RWPE1 (cell line): Measurements from ENCODE around the gene OMA1.

Experiments
- CTCF ChIA-PET: fragments of 350-600 bp; sonication (Branson Sonifier 250); formaldehyde crosslinking; extraction: SDS; loops from one replicate; lab custom pipeline; 2021; lab: Yijun Ruan, JAX
- POLR2A ChIA-PET: fragments of 400-600 bp; formaldehyde crosslinking; extraction: SDS; loops from one replicate; lab custom pipeline; 2020; ENCODE audit warnings: antibody characterized with exemption; ENCODE audit not compliant: low non-redundant PET; lab: Yijun Ruan, JAX
- DNase-seq: peaks from one replicate; pipeline ENCODE4 v3.0.0; 2012; ENCODE audit warnings: low spot score
- H3K27ac ChIP-seq: fragments of 450-650 bp; 2 replicates; pipeline ENCODE4 v1.5.1; 2017
- CTCF ChIP-seq: fragments of 450-650 bp; conservative IDR thresholded peaks from 2 replicates; pipeline ENCODE4 v1.5.1; 2017; ENCODE audit warnings: low read depth, mild to moderate bottlenecking

Gene OMA1

GRCh38 chr1:58487002-58487401 lies 59.5 kb downstream of the OMA1 start:
- DNase-seq = no peak
- TF ChIP-seq CTCF = no peak
- no peak overlapping the region for H3K27ac ChIP-seq
- ChIA-PET POLR2A (no interaction called here), CTCF (no interaction called here)

- ChIA-PET POLR2A (no interaction called here), CTCF (no interaction called here)
- no peak for TF ChIP-seq CTCF
- no peak for DNase-seq
- no peak overlapping the region for H3K27ac ChIP-seq
Observed at GRCh38 chr1:58481962-58482361, 64.6 kb downstream of the OMA1 start.

GRCh38 chr1:58480191-58480590 lies 66.3 kb downstream of the OMA1 start:
- no peak for TF ChIP-seq CTCF
- no peak for DNase-seq
- ChIA-PET POLR2A (no interaction called here), CTCF (no interaction called here)
- no peak overlapping the region for H3K27ac ChIP-seq

- no peak overlapping the region for H3K27ac ChIP-seq
- ChIA-PET POLR2A (no interaction called here), CTCF (interaction anchor here (0.5 kb wide), 1 partner anchor 1819 kb away, joined by 3 read pairs; no protein-coding TSS in a partner anchor)
- TF ChIP-seq CTCF = no peak
- no peak for DNase-seq
Observed at GRCh38 chr1:58477390-58477789, 69.1 kb downstream of the OMA1 start.

GRCh38 chr1:58476179-58476578 lies 70.3 kb downstream of the OMA1 start:
- ChIA-PET CTCF (interaction anchor here (0.5 to 0.6 kb wide), 2 partner anchors 71 to 1259 kb away, joined by 3 to 4 read pairs; partner anchors contain the start of gene OMA1), POLR2A (no interaction called here)
- DNase-seq = no peak
- no peak for TF ChIP-seq CTCF
- H3K27ac ChIP-seq = no peak overlapping the region

- no peak for TF ChIP-seq CTCF
- H3K27ac ChIP-seq = no peak overlapping the region
- ChIA-PET POLR2A (no interaction called here), CTCF (no interaction called here)
- no peak for DNase-seq
Observed at GRCh38 chr1:58469476-58469875, 77.0 kb downstream of the OMA1 start.

- TF ChIP-seq CTCF = no peak
- ChIA-PET CTCF (no interaction called here), POLR2A (no interaction called here)
- no peak overlapping the region for H3K27ac ChIP-seq
- DNase-seq = no peak
Observed at GRCh38 chr1:58469016-58469415, 77.5 kb downstream of the OMA1 start.
